ENCODE results near the gene RETSAT. TPM values are rescaled to one million over a fixed set of nuclear protein-coding genes. Genes with fewer than 3 reads are reported as not detected.
"Not testable (repeated sequence)": the region's sequence is repeated elsewhere in the genome, so short reads cannot be mapped to it uniquely, and the experiment has no call there.

Gene RETSAT
- total and polyA plus RNA-seq, 8 donors, result 24.5 to 68.1 (median 29.5) TPM

DNA sequence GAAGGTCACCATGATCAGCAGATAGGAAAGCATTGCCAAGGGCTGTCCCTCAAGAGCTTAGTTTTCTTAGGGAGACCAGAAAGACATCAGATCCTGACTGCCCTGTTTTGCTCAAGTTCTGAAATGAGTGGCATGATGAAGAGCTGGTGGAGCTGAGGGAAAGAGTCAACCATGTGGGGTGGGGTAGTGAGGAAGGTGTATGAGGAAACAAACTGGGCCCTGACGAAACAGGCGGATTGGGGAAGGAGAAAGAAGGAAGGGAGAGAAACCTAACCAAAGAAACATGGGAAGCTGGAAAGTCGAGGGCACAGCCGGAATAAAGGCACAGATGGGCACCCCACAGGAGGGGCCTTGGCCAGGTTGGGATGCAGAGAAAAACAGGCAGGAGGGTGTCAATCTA lies 34.5 kb downstream of the RETSAT start:
- Histone ChIP-seq H3K9me3 (no peaks in the 10 kb centered on the region), H3K4me1 (peaks cover 12 to 72% of the 10 kb centered on the region in 2 donors), H3K4me3 (no peak overlapping the region), H3K27me3 (no peaks in the 10 kb centered on the region), H3K36me3 (peaks cover 0 to 98% of the 10 kb centered on the region in 2 donors), H3K27ac (peak overlapping the region in 1 of 2 donors; percentile 41)
- intact Hi-C loops (cut with DNase I), result no loop called here
- TF ChIP-seq, protein P1, sequence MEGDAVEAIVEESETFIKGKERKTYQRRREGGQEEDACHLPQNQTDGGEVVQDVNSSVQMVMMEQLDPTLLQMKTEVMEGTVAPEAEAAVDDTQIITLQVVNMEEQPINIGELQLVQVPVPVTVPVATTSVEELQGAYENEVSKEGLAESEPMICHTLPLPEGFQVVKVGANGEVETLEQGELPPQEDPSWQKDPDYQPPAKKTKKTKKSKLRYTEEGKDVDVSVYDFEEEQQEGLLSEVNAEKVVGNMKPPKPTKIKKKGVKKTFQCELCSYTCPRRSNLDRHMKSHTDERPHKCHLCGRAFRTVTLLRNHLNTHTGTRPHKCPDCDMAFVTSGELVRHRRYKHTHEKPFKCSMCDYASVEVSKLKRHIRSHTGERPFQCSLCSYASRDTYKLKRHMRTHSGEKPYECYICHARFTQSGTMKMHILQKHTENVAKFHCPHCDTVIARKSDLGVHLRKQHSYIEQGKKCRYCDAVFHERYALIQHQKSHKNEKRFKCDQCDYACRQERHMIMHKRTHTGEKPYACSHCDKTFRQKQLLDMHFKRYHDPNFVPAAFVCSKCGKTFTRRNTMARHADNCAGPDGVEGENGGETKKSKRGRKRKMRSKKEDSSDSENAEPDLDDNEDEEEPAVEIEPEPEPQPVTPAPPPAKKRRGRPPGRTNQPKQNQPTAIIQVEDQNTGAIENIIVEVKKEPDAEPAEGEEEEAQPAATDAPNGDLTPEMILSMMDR (IDR thresholded peaks at IDR 0.05), result no peak
- ATAC-seq (no peak), DNase-seq (no peak)

DNA sequence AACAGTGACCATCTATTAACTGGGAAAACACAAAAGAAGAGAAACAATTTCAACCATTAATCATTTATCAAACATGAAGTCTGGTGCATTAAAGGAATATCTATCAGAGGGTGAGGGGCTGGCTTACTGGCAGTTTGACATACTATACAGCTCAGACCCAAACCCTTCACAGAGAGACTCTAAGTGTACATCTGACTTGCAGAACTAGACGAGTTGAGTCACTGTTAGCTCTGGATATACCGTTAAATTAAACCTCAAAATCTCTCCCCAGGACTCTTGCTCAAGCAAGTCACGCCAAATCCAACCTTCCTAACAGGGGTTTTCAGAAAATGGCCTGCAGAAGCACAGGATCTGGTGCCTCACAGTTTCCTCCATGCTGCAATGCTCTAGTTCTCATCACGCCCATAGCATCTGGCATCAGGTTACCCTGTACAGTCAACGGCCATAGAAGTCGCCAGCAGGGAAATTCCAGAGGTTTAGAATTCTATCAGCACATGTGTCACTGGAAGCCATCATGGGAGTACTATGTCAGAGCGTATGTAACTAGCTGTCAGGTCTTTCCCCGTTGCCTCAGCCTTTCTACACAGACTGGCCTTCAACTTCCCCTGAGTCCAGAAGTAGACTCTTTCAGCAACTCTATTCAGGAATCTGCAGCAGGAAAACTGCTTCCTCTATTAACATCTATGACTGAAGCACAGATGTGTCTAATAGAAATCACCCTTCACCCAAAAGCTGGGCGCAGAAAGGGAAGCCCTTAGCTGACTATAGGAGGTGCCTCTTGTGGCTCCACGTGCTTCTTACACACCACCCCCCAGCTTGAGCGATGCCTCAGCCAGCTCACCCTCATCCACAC lies 35.9 kb downstream of the RETSAT start:
- ATAC-seq, result peak; percentile 69
- Histone ChIP-seq H3K36me3 (peaks cover 0 to 98% of the 10 kb centered on the region in 2 donors), H3K27ac (peak overlapping the region in 1 of 2 donors; percentile 46), H3K4me3 (no peak overlapping the region), H3K4me1 (peaks cover 4 to 59% of the 10 kb centered on the region in 2 donors), H3K9me3 (no peaks in the 10 kb centered on the region), H3K27me3 (no peaks in the 10 kb centered on the region)
- intact Hi-C loops (cut with DNase I), result no loop called here
- DNase-seq, result no peak
- TF ChIP-seq, protein P1 (IDR thresholded peaks at IDR 0.05), result no peak

DNA sequence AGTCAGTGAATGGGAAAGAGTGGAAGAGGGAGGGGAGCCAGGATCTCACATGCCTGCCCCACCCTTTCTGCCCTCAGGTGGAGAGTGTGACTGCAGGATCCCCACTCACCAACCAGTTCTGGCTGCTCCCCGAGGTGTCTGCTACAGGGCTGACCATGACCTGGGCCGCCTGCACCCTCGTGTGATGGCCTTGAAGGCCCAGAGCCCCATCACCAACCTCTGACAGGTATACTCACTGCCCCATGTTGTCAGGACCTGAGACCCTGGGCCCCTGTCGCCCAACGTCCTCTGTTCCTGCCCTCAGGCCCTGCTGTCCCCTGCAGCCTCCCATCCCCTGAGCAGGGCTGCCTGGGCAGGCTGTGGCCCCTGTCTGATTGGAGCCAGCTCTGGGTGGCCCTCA lies 38.4 kb downstream of the RETSAT start:
- H3K4me3 ChIP-seq; ATAC-seq; H3K9me3 ChIP-seq; DNase-seq; H3K27ac ChIP-seq; H3K27me3 ChIP-seq; intact Hi-C loops (cut with DNase I): not testable (repeated sequence)
- peaks cover 0 to 74% of the 10 kb centered on the region in 2 donors for H3K36me3 ChIP-seq
- peaks cover 0 to 35% of the 10 kb centered on the region in 2 donors for H3K4me1 ChIP-seq

DNA sequence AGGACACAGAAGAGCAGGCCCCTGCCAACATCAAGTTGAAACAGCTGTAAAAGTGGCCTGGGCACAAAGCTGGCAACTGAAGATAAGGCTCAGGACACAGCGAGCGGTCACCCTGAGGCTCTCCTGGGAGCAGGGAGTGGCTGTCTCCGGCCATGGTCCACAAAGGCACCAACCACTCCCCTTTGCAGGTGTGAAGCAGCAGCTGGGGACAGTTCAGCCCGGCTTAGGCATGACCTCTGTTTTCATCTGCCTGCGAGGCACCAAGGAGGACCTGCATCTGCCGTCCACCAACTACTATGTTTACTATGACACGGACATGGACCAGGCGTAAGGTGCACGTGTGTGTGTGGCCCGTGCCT lies 39.5 kb downstream of the RETSAT start:
- DNase-seq (no peak), ATAC-seq (no peak)
- TF ChIP-seq, protein P1 (IDR thresholded peaks at IDR 0.05), result no peak
- H3K27ac ChIP-seq, result no peak overlapping the region
- no peaks in the 10 kb centered on the region for H3K9me3 ChIP-seq
- intact Hi-C loops (cut with DNase I), result no loop called here
- H3K4me3 ChIP-seq, result no peak overlapping the region
- H3K27me3 ChIP-seq, result no peaks in the 10 kb centered on the region
- H3K4me1 ChIP-seq, result peaks cover 0 to 31% of the 10 kb centered on the region in 2 donors
- peaks cover 0 to 69% of the 10 kb centered on the region in 2 donors for H3K36me3 ChIP-seq

DNA sequence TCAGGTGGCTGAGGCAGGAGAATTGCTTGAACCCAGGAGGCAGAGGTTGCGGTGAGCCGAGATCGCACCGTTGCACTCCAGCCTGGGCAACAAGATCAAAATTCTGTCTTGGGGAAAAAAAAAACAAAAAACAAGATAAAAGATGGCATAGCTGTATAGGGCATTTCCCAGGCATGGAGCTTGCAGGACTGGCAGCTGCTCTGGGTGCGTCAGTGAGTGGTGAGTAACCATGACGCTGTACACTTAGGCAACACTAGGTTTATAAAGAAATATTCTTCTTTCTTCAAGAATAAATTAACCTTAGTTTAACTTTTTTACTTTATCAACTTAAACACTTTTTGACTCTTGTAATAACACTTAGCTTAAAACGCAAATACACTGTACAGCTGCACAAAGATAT lies 41.9 kb downstream of the RETSAT start:
- ATAC-seq, result no peak
- DNase-seq, result peak in 1 of 4 donors; percentile 35
- Histone ChIP-seq H3K27me3 (no peaks in the 10 kb centered on the region), H3K27ac (no peak overlapping the region), H3K36me3 (peaks cover 0 to 56% of the 10 kb centered on the region in 2 donors), H3K4me1 (peaks cover 8 to 32% of the 10 kb centered on the region in 2 donors), H3K4me3 (no peak overlapping the region), H3K9me3 (no peaks in the 10 kb centered on the region)
- TF ChIP-seq, protein P1 (IDR thresholded peaks at IDR 0.05), result no peak
- intact Hi-C loops (cut with DNase I), result no loop called here

Measured in left lung (tissue), 10 donors.